ENCODE measurements around the gene GDAP2. TPM values are rescaled to one million over a fixed set of nuclear protein-coding genes. Genes with fewer than 3 reads are reported as not detected.

The GDAP2 gene
- total RNA-seq, 3 donors from 2014 or later, result 28.5 to 39.7 (median 36.1) TPM

DNA sequence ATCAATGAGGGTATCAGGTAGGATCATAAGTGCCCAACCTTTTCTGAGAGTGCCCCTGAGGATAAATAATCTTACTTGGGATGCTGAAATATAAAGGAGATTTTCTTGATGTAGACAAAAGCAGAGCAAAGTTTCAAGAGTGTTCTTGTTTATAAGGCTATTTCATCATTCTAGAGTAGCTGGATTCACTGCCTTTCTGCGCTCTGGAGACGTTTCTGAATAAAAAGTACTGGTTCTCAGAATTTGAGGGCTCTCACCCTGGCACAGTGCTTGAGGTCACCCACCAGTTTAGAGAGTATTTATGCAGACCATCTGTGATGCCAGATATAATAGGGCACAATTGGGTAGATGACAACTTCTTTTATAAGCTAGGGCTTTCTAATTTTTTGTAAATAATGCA, 103.3 kb downstream of the GDAP2 start:
- no peaks in the 10 kb centered on the region for H3K27me3 ChIP-seq
- H3K4me1 ChIP-seq, result no peaks in the 10 kb centered on the region
- H3K9me3 ChIP-seq, result no peaks in the 10 kb centered on the region
- H3K4me3 ChIP-seq, result no peak overlapping the region
- no peak for TF ChIP-seq POLR2AphosphoS5 (IDR thresholded peaks at IDR 0.05)
- TF ChIP-seq, protein P1, sequence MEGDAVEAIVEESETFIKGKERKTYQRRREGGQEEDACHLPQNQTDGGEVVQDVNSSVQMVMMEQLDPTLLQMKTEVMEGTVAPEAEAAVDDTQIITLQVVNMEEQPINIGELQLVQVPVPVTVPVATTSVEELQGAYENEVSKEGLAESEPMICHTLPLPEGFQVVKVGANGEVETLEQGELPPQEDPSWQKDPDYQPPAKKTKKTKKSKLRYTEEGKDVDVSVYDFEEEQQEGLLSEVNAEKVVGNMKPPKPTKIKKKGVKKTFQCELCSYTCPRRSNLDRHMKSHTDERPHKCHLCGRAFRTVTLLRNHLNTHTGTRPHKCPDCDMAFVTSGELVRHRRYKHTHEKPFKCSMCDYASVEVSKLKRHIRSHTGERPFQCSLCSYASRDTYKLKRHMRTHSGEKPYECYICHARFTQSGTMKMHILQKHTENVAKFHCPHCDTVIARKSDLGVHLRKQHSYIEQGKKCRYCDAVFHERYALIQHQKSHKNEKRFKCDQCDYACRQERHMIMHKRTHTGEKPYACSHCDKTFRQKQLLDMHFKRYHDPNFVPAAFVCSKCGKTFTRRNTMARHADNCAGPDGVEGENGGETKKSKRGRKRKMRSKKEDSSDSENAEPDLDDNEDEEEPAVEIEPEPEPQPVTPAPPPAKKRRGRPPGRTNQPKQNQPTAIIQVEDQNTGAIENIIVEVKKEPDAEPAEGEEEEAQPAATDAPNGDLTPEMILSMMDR (IDR thresholded peaks at IDR 0.05), result no peak
- no peak for TF ChIP-seq POLR2A (IDR thresholded peaks at IDR 0.05)
- no peaks in the 10 kb centered on the region for H3K36me3 ChIP-seq
- H3K27ac ChIP-seq, result no peak overlapping the region
- intact Hi-C loops (cut with DNase I; ENCODE audit: low total_unique reads), result no loop called here
- DNase-seq (ENCODE audit: low spot score in 2 of 2), result no peak

DNA sequence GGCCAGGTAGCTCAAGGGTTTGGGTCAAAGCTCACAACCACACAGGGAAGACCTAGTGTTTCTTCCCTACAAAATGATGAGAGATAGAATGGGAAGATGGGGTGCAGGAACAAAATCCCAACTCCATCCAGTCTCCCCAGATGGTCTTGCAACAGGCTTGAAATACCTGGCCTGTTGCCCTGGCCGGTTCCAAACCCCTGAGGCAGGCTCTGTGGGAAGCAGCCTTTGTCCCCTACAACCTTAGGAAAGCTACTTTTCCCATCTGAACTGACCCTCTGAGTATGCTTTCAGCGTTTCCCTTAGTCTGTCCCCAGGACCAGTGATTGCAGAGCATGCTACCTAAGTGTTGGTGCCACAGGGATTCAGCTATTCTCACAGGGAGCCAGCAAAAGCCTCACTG, 104.0 kb downstream of the GDAP2 start:
- peak overlapping the region in 1 of 2 donors; percentile 33 for H3K27ac ChIP-seq
- intact Hi-C loops (cut with DNase I; ENCODE audit: low total_unique reads), result no loop called here
- H3K27me3 ChIP-seq, result no peaks in the 10 kb centered on the region
- TF ChIP-seq POLR2A (IDR thresholded peaks at IDR 0.05), result no peak
- DNase-seq (ENCODE audit: low spot score in 2 of 2), result no peak
- H3K4me3 ChIP-seq, result no peak overlapping the region
- no peaks in the 10 kb centered on the region for H3K4me1 ChIP-seq
- H3K9me3 ChIP-seq, result no peaks in the 10 kb centered on the region
- no peaks in the 10 kb centered on the region for H3K36me3 ChIP-seq

- no peak for TF ChIP-seq POLR2AphosphoS5 (IDR thresholded peaks at IDR 0.05)
- TF ChIP-seq, protein P1 (IDR thresholded peaks at IDR 0.05), result no peak
- TF ChIP-seq POLR2A (IDR thresholded peaks at IDR 0.05), result no peak
- Histone ChIP-seq H3K4me1 (no peaks in the 10 kb centered on the region), H3K36me3 (no peaks in the 10 kb centered on the region), H3K9me3 (no peaks in the 10 kb centered on the region), H3K27me3 (no peaks in the 10 kb centered on the region), H3K4me3 (no peak overlapping the region), H3K27ac (no peak overlapping the region)
- intact Hi-C loops (cut with DNase I; ENCODE audit: low total_unique reads), result no loop called here
- DNase-seq (ENCODE audit: low spot score in 2 of 2), result no peak
Observed at GRCh38 chr1:117824616-117825015, 104.8 kb downstream of the GDAP2 start.

GRCh38 chr1:117821774-117822482, 107.5 kb downstream of the GDAP2 start:
- Histone ChIP-seq H3K4me3 (no peak overlapping the region), H3K4me1 (no peaks in the 10 kb centered on the region), H3K27me3 (no peaks in the 10 kb centered on the region), H3K9me3 (no peaks in the 10 kb centered on the region), H3K36me3 (no peaks in the 10 kb centered on the region), H3K27ac (no peak overlapping the region)
- no peak for TF ChIP-seq POLR2A (IDR thresholded peaks at IDR 0.05)
- TF ChIP-seq, protein P1 (IDR thresholded peaks at IDR 0.05), result no peak
- no peak for TF ChIP-seq POLR2AphosphoS5 (IDR thresholded peaks at IDR 0.05)
- no peak for DNase-seq (ENCODE audit: low spot score in 2 of 2)
- intact Hi-C loops (cut with DNase I; ENCODE audit: low total_unique reads), result no loop called here

GRCh38 chr1:117821382-117821755, 108.1 kb downstream of the GDAP2 start:
- no peaks in the 10 kb centered on the region for H3K4me1 ChIP-seq
- H3K9me3 ChIP-seq, result no peaks in the 10 kb centered on the region
- no peak for DNase-seq (ENCODE audit: low spot score in 2 of 2)
- intact Hi-C loops (cut with DNase I; ENCODE audit: low total_unique reads), result no loop called here
- H3K27me3 ChIP-seq, result no peaks in the 10 kb centered on the region
- TF ChIP-seq POLR2AphosphoS5 (IDR thresholded peaks at IDR 0.05) (no peak), POLR2A (IDR thresholded peaks at IDR 0.05) (no peak)
- no peak overlapping the region for H3K4me3 ChIP-seq
- no peak overlapping the region for H3K27ac ChIP-seq
- H3K36me3 ChIP-seq, result no peaks in the 10 kb centered on the region

DNA sequence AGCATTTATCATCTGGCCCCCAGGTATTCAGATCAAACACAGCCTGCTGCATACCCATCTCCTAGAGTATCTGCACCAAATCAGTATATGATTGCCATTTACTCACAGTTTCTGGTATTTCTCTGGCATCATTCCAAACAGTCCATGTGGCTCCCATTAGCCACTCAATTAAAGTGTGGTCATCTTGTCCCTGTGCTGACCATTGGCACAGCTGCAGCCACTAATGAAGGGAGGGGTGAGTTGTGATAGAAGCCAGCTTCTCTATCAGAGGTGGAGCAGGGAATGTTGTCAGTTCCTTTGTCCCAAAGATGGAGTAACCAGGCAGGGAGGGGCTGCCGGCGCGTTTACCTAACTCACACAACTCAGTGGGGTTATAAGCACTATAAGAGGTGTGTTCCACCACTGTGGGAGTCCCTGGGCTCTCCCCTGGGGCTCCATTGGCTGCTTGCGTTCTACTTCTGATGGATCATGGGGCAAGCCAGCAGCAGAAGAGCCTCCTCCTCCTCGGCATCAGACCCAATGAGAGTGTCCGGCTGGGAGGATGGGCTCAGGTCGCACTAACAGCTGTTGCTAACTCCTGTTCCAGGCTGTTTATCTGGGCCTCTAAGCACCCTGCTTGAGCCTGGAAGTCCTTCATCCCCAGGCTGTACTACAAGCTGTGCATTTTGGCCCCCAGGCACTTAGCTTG, 108.6 kb downstream of the GDAP2 start:
- DNase-seq (ENCODE audit: low spot score in 2 of 2), result no peak
- Histone ChIP-seq H3K27me3 (no peaks in the 10 kb centered on the region), H3K9me3 (no peaks in the 10 kb centered on the region), H3K36me3 (no peaks in the 10 kb centered on the region), H3K4me1 (no peaks in the 10 kb centered on the region), H3K27ac (no peak overlapping the region), H3K4me3 (no peak overlapping the region)
- intact Hi-C loops (cut with DNase I; ENCODE audit: low total_unique reads), result no loop called here
- no peak for TF ChIP-seq POLR2AphosphoS5 (IDR thresholded peaks at IDR 0.05)
- TF ChIP-seq, protein P1 (IDR thresholded peaks at IDR 0.05), result no peak
- no peak for TF ChIP-seq POLR2A (IDR thresholded peaks at IDR 0.05)

Measured in breast epithelium (tissue), 4 donors.